OCI-LY1 (cell line): ENCODE measurements around the gene ARHGAP9.

ENCODE experiments used
- H2AFZ ChIP-seq: fragments of 200-600 bp; sonication (generic), shearing (Covaris generic); 2 replicates; pipeline ENCODE4 v1.6.0; 2014; ENCODE audit warnings: antibody characterized with exemption, mild to moderate bottlenecking, low read length
- H3F3A ChIP-seq: fragments of 200-600 bp; sonication (generic), shearing (Covaris generic); 2 replicates; pipeline ENCODE4 v1.6.0; 2014; ENCODE audit warnings: mild to moderate bottlenecking, antibody characterized with exemption, low read length, moderate library complexity; ENCODE audit not compliant: insufficient read depth
- H3K27ac ChIP-seq: fragments of 200-600 bp; sonication (generic); 2 replicates; pipeline ENCODE4 v1.5.1; 2014; ENCODE audit warnings: low read length, mixed run types, mild to moderate bottlenecking, low read depth; ENCODE audit not compliant: poor library complexity, severe bottlenecking
- H3K27me3 ChIP-seq: fragments of 200-600 bp; sonication (generic); 2 replicates; pipeline ENCODE4 v1.6.0; 2014; ENCODE audit warnings: antibody characterized with exemption, mild to moderate bottlenecking, low read length, moderate library complexity; ENCODE audit not compliant: insufficient read depth
- H3K36me3 ChIP-seq: fragments of 200-600 bp; sonication (generic); 2 replicates; pipeline ENCODE4 v1.6.1; 2014; ENCODE audit warnings: mild to moderate bottlenecking, antibody characterized with exemption, low read length, moderate library complexity, mixed read lengths; ENCODE audit not compliant: insufficient read depth
- H3K4me1 ChIP-seq: fragments of 200-600 bp; sonication (generic); 2 replicates; pipeline ENCODE4 v1.5.1; 2014; ENCODE audit warnings: mild to moderate bottlenecking, low read length, moderate library complexity; ENCODE audit not compliant: insufficient read depth, severe bottlenecking
- H3K4me2 ChIP-seq: fragments of 200-600 bp; sonication (generic), shearing (Covaris generic); 2 replicates; pipeline ENCODE4 v1.6.1; 2014; ENCODE audit warnings: low read length
- H3K4me3 ChIP-seq: fragments of 200-600 bp; sonication (generic); 2 replicates; pipeline ENCODE4 v1.5.1; 2014; ENCODE audit warnings: low read length, low read depth, mild to moderate bottlenecking, mixed read lengths; ENCODE audit not compliant: poor library complexity, severe bottlenecking
- H3K79me2 ChIP-seq: fragments of 200-600 bp; shearing (Covaris generic); 2 replicates; pipeline ENCODE4 v1.6.1; 2016; ENCODE audit warnings: mixed run types, low read length, mixed read lengths; ENCODE audit not compliant: insufficient read depth
- H3K9ac ChIP-seq: fragments of 200-600 bp; sonication (generic), shearing (Covaris generic); 2 replicates; pipeline ENCODE4 v1.6.1; 2014; ENCODE audit warnings: mild to moderate bottlenecking, low read length, mixed read lengths
- H3K9me2 ChIP-seq: fragments of 200-600 bp; sonication (generic), shearing (Covaris generic); 2 replicates; pipeline ENCODE4 v1.6.1; 2014; ENCODE audit warnings: low read depth, mild to moderate bottlenecking, low read length, mixed read lengths
- H3K9me3 ChIP-seq: fragments of 200-600 bp; shearing (Covaris generic); 2 replicates; pipeline ENCODE4 v1.6.1; 2014; ENCODE audit warnings: low read length, mixed read lengths
- H4K20me1 ChIP-seq: fragments of 200-600 bp; sonication (generic), shearing (Covaris generic); 2 replicates; pipeline ENCODE4 v1.6.0; 2016; ENCODE audit warnings: mild to moderate bottlenecking, low read length; ENCODE audit not compliant: insufficient read depth
- CTCF ChIP-seq: fragments of 200-600 bp; sonication (generic), shearing (Covaris generic); IDR thresholded peaks from 2 replicates; pipeline ENCODE4 v1.5.1; 2017; ENCODE audit warnings: mild to moderate bottlenecking, antibody characterized with exemption, low read length, moderate library complexity, mixed read lengths
- EZH2 ChIP-seq: fragments of 200-600 bp; sonication (generic), shearing (Covaris generic); IDR thresholded peaks from 2 replicates; pipeline ENCODE4 v1.8.0; 2017; ENCODE audit warnings: borderline replicate concordance, mixed run types, mild to moderate bottlenecking, antibody characterized with exemption, low read length, moderate library complexity, mixed read lengths

The ARHGAP9 gene

GRCh38 chr12:57452937-57453509 is 26.6 kb downstream of the ARHGAP9 start:
- Histone ChIP-seq H3K79me2 (no peaks in the 10 kb centered on the region), H3K9ac (no peak overlapping the region), H2AFZ (no peak overlapping the region), H3K27me3 (no peaks in the 10 kb centered on the region), H3K27ac (no peak overlapping the region), H3K4me1 (peaks cover 10% of the 10 kb centered on the region), H4K20me1 (no peaks in the 10 kb centered on the region), H3K4me2 (no peak overlapping the region), H3K9me2 (no peaks in the 10 kb centered on the region), H3K4me3 (no peak overlapping the region), H3F3A (no peaks in the 10 kb centered on the region), H3K9me3 (no peaks in the 10 kb centered on the region), H3K36me3 (no peaks in the 10 kb centered on the region)
- TF ChIP-seq EZH2: no peak
- TF ChIP-seq CTCF: peak; percentile 87

DNA sequence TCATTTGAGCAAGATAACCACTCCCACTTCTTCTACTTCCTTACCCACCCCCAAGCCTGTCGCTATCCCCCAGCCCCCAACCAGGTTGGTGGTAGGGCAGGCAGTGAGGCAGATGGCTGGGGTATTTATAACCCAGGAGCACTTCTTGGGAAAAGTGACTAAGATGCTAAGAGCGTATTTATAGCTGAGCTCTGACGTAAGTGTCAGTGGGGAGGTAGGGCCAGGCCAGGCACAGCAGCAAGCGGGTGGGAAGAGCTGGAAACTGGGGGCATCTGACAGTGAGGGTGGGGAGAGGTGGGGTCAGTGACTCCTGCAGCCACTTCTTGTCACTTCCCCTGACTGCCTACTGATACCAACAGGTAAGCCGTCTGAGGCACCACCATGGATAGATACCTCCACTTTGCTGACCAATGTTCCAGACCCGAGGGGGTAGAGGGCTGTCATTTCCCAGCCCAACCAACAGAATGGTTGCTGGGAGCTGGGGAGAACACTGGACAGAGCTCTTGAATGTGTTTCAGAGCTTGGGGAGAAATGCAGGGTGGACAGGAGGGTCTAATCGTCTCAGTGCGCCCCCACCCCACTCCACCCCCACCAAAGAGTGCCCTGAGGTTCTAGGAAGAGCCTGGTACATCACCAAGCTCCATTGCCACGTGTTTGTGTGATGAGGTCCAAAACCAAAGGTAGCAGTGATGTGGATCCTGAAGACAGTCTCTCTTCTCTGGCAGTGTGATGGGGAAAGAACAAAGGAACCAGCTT is 27.3 kb downstream of the ARHGAP9 start:
- H2AFZ ChIP-seq: no peak overlapping the region

GRCh38 chr12:57451233-57451778 is 28.4 kb downstream of the ARHGAP9 start:
- no peak overlapping the region for H2AFZ ChIP-seq
- H3K9me3 ChIP-seq: no peaks in the 10 kb centered on the region
- H3F3A ChIP-seq: no peaks in the 10 kb centered on the region
- peaks cover 9% of the 10 kb centered on the region for H3K4me1 ChIP-seq
- H4K20me1 ChIP-seq: no peaks in the 10 kb centered on the region
- no peaks in the 10 kb centered on the region for H3K79me2 ChIP-seq
- H3K9ac ChIP-seq: no peak overlapping the region
- no peaks in the 10 kb centered on the region for H3K36me3 ChIP-seq
- H3K27ac ChIP-seq: no peak overlapping the region
- H3K4me2 ChIP-seq: no peak overlapping the region
- no peaks in the 10 kb centered on the region for H3K27me3 ChIP-seq
- TF ChIP-seq EZH2: no peak
- TF ChIP-seq CTCF: no peak
- no peaks in the 10 kb centered on the region for H3K9me2 ChIP-seq
- H3K4me3 ChIP-seq: no peak overlapping the region

More for the DNA sequence above, 27.3 kb downstream of the ARHGAP9 start:
- Histone ChIP-seq H3F3A (no peaks in the 10 kb centered on the region), H3K9me3 (no peaks in the 10 kb centered on the region), H3K27me3 (no peaks in the 10 kb centered on the region), H3K36me3 (no peaks in the 10 kb centered on the region), H4K20me1 (no peaks in the 10 kb centered on the region), H3K9ac (no peak overlapping the region), H3K9me2 (no peaks in the 10 kb centered on the region), H3K4me2 (no peak overlapping the region), H3K79me2 (no peaks in the 10 kb centered on the region), H3K4me1 (peaks cover 10% of the 10 kb centered on the region), H3K27ac (no peak overlapping the region), H3K4me3 (no peak overlapping the region)
- TF ChIP-seq CTCF: no peak
